Ectodermal cell (in vitro differentiated cells): ENCODE measurements around the gene ASIC1.

ENCODE experiments used
- H3K27ac ChIP-seq: 2 replicates; pipeline ENCODE4 v1.7.0; 2013; ENCODE audit warnings: mild to moderate bottlenecking, low read depth, low read length; ENCODE audit not compliant: insufficient read depth, poor library complexity, severe bottlenecking
- H3K27me3 ChIP-seq: 2 replicates; pipeline ENCODE4 v1.7.0; 2013; ENCODE audit warnings: mild to moderate bottlenecking, low read length; ENCODE audit not compliant: insufficient read depth, control insufficient read depth, poor library complexity, severe bottlenecking
- H3K36me3 ChIP-seq: one replicate; pipeline ENCODE4 v1.7.0; 2013; ENCODE audit warnings: low read length; ENCODE audit not compliant: control insufficient read depth, insufficient read depth
- H3K4me1 ChIP-seq: one replicate; pipeline ENCODE4 v1.7.0; 2013; ENCODE audit warnings: low read length; ENCODE audit not compliant: control insufficient read depth, insufficient read depth
- H3K4me3 ChIP-seq: 2 replicates; pipeline ENCODE4 v1.7.0; 2013; ENCODE audit warnings: low read depth, low read length, control low read depth; ENCODE audit not compliant: insufficient read depth
- H3K9me3 ChIP-seq: 2 replicates; pipeline ENCODE4 v1.7.0; 2013; ENCODE audit warnings: mild to moderate bottlenecking, low read length, moderate library complexity; ENCODE audit not compliant: control insufficient read depth
- WGBS, 2 experiments: methylation state at CpG; one replicate each; pipeline ENCODE4 v1.1.7; 2013; ENCODE audit warnings: missing lambda C conversion rate in 2 of 2; 5-methylcytosine and 5-hydroxymethylcytosine counted together

Gene ASIC1

GRCh38 chr12:50040657-50041056 lies 16.7 kb upstream of the ASIC1 start:
- Histone ChIP-seq H3K36me3 (no peaks in the 10 kb centered on the region), H3K27ac (no peak overlapping the region), H3K4me1 (peaks cover 8% of the 10 kb centered on the region), H3K27me3 (no peaks in the 10 kb centered on the region), H3K4me3 (no peak overlapping the region), H3K9me3 (no peaks in the 10 kb centered on the region)
- 89 to 91% methylated on average over 4 of the region's 4 CpGs for WGBS, 2 experiments

GRCh38 chr12:50041062-50041860 lies 16.1 kb upstream of the ASIC1 start:
- 83 to 86% methylated on average over 15 of the region's 15 CpGs for WGBS, 2 experiments
- Histone ChIP-seq H3K4me1 (peaks cover 8% of the 10 kb centered on the region), H3K27ac (no peak overlapping the region), H3K9me3 (no peaks in the 10 kb centered on the region), H3K36me3 (no peaks in the 10 kb centered on the region), H3K27me3 (no peaks in the 10 kb centered on the region), H3K4me3 (no peak overlapping the region)

DNA sequence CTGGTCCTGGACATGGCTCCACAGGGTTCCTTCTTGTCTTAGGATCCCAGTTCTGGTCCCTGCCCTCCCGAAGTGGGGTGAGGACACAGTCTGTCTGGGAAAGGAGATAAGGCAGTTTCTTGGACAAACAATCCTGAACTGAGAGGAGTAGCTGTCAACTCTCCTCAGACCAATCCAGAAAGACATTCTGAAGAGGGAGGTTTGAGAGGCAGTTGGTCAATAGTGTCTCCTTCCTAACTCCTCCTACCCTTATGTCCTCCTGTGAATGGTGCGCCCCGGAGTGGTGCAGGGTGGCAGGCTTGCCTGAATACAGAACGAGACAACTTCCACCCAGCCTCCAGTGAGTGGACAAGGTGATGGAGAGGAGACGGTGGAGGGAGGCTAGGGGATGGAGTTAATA lies 15.4 kb upstream of the ASIC1 start:
- Histone ChIP-seq H3K27me3 (no peaks in the 10 kb centered on the region), H3K4me1 (peaks cover 8% of the 10 kb centered on the region), H3K9me3 (no peaks in the 10 kb centered on the region), H3K36me3 (no peaks in the 10 kb centered on the region), H3K4me3 (no peak overlapping the region), H3K27ac (no peak overlapping the region)
- WGBS, 2 experiments: 94 to 95% methylated on average over 5 of the region's 5 CpGs

DNA sequence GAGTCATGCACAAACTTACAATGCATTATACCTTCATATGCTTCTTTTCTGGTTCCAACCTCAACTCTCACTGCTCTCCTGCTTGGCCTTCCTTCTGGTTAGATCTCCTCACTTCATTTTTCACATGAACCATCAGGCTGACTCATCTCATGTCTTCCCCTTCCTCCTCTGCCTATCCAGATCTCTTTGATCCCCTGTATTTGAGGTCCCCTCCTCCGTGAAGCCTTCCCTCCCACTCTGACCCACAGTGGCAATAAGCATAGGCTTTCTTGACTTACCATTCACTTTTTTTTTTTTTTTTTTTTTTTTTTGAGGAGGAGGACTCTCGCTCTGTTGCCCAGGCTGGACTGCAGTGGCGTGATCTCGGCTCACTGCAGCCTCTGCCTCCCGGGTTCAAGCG lies 14.7 kb upstream of the ASIC1 start:
- H3K27me3 ChIP-seq: peaks cover under 1% of the 10 kb centered on the region
- WGBS, 2 experiments: 86 to 91% methylated on average over 6 of the region's 6 CpGs

GRCh38 chr12:50043308-50043707 lies 14.1 kb upstream of the ASIC1 start:
- WGBS, 2 experiments: 98 to 100% methylated on average over 1 to 2 of the region's 2 CpGs
- Histone ChIP-seq H3K4me1 (peaks cover 8% of the 10 kb centered on the region), H3K4me3 (no peak overlapping the region), H3K9me3 (no peaks in the 10 kb centered on the region), H3K27ac (no peak overlapping the region), H3K27me3 (peaks cover 4% of the 10 kb centered on the region), H3K36me3 (no peaks in the 10 kb centered on the region)

More for the DNA sequence above, 14.7 kb upstream of the ASIC1 start:
- Histone ChIP-seq H3K27ac (no peak overlapping the region), H3K4me3 (no peak overlapping the region), H3K4me1 (peaks cover 8% of the 10 kb centered on the region), H3K9me3 (no peaks in the 10 kb centered on the region), H3K36me3 (no peaks in the 10 kb centered on the region)

- 86 to 92% methylated on average over 6 of the region's 6 CpGs for WGBS, 2 experiments
- Histone ChIP-seq H3K27me3 (peaks cover 5% of the 10 kb centered on the region), H3K27ac (no peak overlapping the region), H3K4me3 (no peak overlapping the region), H3K9me3 (no peaks in the 10 kb centered on the region), H3K36me3 (no peaks in the 10 kb centered on the region), H3K4me1 (peaks cover 8% of the 10 kb centered on the region)
Observed at GRCh38 chr12:50043854-50044253, 13.5 kb upstream of the ASIC1 start.

DNA sequence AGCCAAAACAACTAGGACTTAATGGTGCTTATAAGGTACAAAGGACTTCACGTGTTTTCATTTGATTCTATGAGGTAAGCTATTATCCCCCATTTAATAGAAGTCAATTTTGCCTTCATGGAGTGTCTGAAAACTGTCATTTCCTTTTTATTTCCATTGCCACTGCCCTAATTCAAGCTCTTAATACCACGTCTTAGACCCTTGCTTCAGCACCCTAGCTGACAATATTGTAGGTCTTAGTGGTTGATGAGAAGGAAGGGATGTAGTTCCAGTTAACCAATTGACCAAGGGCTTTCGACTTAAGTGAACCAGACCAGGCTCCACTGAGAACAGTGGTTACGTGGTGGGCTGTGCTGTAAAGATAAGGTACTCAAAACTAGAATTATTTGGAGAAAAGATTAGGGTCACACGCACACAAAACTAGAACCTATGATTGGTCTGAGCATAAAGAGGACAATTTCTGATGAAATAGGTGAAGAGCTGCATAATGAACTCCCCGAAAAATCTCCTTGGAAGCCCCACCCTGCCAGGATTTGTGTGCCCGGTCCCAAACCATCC lies 9.6 kb upstream of the ASIC1 start:
- peaks cover 43% of the 10 kb centered on the region for H3K27me3 ChIP-seq
- WGBS, 2 experiments: 90 to 94% methylated on average over 6 to 7 of the region's 7 CpGs

GRCh38 chr12:50049254-50050118 lies 7.9 kb upstream of the ASIC1 start:
- no peaks in the 10 kb centered on the region for H3K36me3 ChIP-seq
- peaks cover 58% of the 10 kb centered on the region for H3K27me3 ChIP-seq
- H3K27ac ChIP-seq: no peak overlapping the region
- H3K4me3 ChIP-seq: no peak overlapping the region
- H3K9me3 ChIP-seq: no peaks in the 10 kb centered on the region
- WGBS, 2 experiments: 88 to 89% methylated on average over 3 of the region's 3 CpGs
- H3K4me1 ChIP-seq: peaks cover 10% of the 10 kb centered on the region

More for the DNA sequence above, 9.6 kb upstream of the ASIC1 start:
- H3K27ac ChIP-seq: no peak overlapping the region
- no peaks in the 10 kb centered on the region for H3K9me3 ChIP-seq
- peaks cover 10% of the 10 kb centered on the region for H3K4me1 ChIP-seq
- no peak overlapping the region for H3K4me3 ChIP-seq
- no peaks in the 10 kb centered on the region for H3K36me3 ChIP-seq

DNA sequence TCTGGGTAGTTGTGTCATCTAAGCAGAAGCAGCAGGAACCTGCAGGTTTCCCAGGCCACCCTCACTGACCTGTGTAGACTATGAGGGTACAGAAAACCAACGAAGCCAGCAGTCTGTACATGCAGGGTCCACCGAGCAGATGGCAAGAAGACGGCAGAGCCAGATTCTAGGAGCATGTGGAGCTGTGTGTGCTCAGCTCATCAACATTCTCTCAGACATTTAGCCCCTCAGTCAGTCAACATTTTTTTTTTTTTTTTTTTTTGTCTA lies 7.3 kb upstream of the ASIC1 start:
- no peak overlapping the region for H3K27ac ChIP-seq
- H3K4me3 ChIP-seq: no peak overlapping the region
- WGBS, 2 experiments: 89 to 97% methylated on average over 3 of the region's 3 CpGs
- peaks cover 10% of the 10 kb centered on the region for H3K4me1 ChIP-seq
- no peaks in the 10 kb centered on the region for H3K9me3 ChIP-seq
- peaks cover 58% of the 10 kb centered on the region for H3K27me3 ChIP-seq
- H3K36me3 ChIP-seq: no peaks in the 10 kb centered on the region

DNA sequence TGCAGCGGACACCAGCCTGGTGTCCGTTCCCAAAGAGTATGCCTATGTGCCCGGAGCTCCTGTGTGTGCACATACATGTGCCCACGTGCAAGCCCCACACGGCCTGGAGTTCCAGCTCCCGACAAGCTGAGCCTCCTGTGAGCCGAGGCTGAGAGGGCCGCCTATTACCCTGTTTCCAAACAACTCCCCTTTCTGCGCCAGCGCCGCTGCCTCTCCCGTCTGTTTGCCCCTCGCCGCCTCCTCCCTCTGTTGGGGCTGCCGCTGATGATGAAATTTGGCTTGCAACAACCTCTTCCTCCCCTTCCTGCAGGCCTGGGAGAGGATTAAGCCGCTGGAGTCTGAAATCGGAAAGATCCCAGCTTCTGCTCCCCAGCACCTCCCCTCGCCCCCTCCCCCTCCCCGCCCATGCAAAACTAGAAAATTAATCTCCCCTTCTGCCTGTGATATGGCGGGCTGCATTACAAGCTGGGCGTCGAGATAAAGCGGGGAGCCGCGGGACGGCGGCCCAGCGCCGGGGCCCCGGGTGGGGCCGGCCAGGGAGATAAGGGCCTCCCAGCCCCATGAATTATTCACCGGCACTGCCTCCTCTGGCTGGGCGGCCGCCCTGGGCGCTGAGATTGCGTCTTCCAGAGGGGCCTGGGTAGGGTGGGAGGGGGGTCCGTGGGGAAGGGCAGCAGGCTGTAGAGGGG lies 6.8 kb upstream of the ASIC1 start:
- Histone ChIP-seq H3K27me3 (peaks cover 63% of the 10 kb centered on the region), H3K4me1 (peaks cover 10% of the 10 kb centered on the region), H3K9me3 (no peaks in the 10 kb centered on the region), H3K27ac (no peak overlapping the region), H3K36me3 (no peaks in the 10 kb centered on the region), H3K4me3 (peak overlapping the region; percentile 18)
- 10 to 12% methylated on average over 37 of the region's 37 CpGs for WGBS, 2 experiments
